WERI-Rb-1 (cell line): ENCODE measurements around the gene EFCAB6.
A peak's percentile ranks its signal among the peaks of the same experiment; 100 is the strongest.

Experiments used
- DNase-seq: peaks from one replicate; pipeline ENCODE4 v3.0.0-alpha.2; 2020
- H3K27ac ChIP-seq: fragments of 250-450 bp; sonication (Bioruptor Pico); 2 replicates; pipeline ENCODE4 v1.5.1; 2020; ENCODE audit warnings: mild to moderate bottlenecking, moderate library complexity
- H3K27me3 ChIP-seq: fragments of 250-450 bp; sonication (Bioruptor Pico); 2 replicates; pipeline ENCODE4 v1.5.1; 2021; ENCODE audit warnings: mild to moderate bottlenecking, low read depth, moderate library complexity; ENCODE audit not compliant: insufficient read depth, severe bottlenecking
- H3K36me3 ChIP-seq: fragments of 250-450 bp; sonication (Bioruptor Pico); 2 replicates; pipeline ENCODE4 v1.5.1; 2020; ENCODE audit warnings: mild to moderate bottlenecking, moderate library complexity
- H3K4me3 ChIP-seq: 2 replicates; pipeline ENCODE4 v1.5.1; 2011; ENCODE audit warnings: low read depth, mild to moderate bottlenecking, control low read depth, low read length
- H3K9me3 ChIP-seq: fragments of 250-450 bp; sonication (Bioruptor Pico); 2 replicates; pipeline ENCODE4 v1.5.1; 2021; ENCODE audit warnings: mild to moderate bottlenecking, moderate library complexity; ENCODE audit not compliant: severe bottlenecking
- TF ChIP-seq, protein P1 (sequence below): IDR thresholded peaks from 2 replicates; pipeline ENCODE4 v1.5.1; 2011; ENCODE audit warnings: low read depth, mild to moderate bottlenecking, control low read depth, inconsistent platforms, low read length

EFCAB6 gene

DNA sequence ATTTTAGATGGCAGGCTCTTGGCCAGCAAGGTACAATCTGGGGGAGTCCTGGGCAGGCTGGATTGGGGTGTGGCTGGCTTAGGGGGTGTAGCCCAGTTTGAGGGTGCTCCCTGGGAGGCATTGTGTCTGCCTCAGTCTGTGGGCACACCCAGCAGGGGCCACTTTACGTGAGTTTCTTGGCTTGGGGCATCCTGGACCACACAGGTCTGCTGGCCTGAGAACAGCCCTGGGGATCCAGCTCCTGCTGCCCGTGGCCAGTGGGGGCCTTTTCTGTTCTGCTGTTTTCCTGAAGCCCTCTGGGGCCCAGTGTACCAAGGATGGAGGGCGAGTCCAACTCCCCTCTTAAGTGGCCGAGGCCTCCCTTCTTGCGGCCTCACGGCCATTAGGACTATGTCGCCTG lies 328.4 kb downstream of the EFCAB6 start:
- Histone ChIP-seq H3K36me3 (no peaks in the 10 kb centered on the region), H3K9me3 (no peaks in the 10 kb centered on the region), H3K27ac (no peak overlapping the region), H3K27me3 (no peaks in the 10 kb centered on the region), H3K4me3 (no peak overlapping the region)
- TF ChIP-seq, protein P1, sequence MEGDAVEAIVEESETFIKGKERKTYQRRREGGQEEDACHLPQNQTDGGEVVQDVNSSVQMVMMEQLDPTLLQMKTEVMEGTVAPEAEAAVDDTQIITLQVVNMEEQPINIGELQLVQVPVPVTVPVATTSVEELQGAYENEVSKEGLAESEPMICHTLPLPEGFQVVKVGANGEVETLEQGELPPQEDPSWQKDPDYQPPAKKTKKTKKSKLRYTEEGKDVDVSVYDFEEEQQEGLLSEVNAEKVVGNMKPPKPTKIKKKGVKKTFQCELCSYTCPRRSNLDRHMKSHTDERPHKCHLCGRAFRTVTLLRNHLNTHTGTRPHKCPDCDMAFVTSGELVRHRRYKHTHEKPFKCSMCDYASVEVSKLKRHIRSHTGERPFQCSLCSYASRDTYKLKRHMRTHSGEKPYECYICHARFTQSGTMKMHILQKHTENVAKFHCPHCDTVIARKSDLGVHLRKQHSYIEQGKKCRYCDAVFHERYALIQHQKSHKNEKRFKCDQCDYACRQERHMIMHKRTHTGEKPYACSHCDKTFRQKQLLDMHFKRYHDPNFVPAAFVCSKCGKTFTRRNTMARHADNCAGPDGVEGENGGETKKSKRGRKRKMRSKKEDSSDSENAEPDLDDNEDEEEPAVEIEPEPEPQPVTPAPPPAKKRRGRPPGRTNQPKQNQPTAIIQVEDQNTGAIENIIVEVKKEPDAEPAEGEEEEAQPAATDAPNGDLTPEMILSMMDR, result no peak
- no peak for DNase-seq

DNA sequence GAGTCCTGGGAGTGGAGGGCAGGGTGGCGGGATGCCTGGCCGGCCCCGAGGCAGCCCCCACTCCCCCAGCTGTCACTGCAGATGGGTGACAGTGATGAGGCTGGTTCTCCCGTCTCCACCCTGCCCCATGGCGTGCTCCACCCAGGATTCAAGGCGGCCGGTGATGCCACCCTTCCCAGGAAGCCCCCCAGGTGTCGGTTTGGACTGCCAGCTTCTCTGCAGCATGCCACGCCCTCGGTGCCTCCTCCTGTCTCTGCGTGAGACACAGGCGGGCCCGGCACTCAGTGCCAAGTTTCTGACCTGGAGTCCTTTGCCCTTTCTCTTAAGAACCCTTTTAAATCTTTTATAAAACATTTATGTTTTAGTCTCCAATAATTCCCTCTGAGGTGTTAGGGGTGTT lies 328.8 kb downstream of the EFCAB6 start:
- DNase-seq, result no peak
- H3K36me3 ChIP-seq, result no peaks in the 10 kb centered on the region
- TF ChIP-seq, protein P1, result no peak
- no peaks in the 10 kb centered on the region for H3K27me3 ChIP-seq
- no peak overlapping the region for H3K27ac ChIP-seq
- no peaks in the 10 kb centered on the region for H3K9me3 ChIP-seq
- no peak overlapping the region for H3K4me3 ChIP-seq

DNA sequence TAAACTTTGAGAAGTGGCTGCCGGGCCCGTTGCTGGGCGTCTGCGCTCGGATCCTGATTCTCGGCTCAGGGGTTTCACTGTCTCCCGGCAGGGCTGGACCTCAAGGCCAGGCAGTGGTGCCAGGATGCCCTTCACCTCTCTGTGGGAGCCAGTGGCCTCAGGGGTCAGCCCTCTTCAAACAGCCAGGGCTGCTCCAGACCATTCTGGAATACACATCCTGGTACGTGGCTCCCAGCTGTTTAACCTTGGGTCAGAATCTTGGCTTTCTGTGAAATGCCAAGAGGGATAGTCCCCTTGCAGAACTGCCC lies 329.8 kb downstream of the EFCAB6 start:
- H3K27me3 ChIP-seq, result no peaks in the 10 kb centered on the region
- TF ChIP-seq, protein P1, result no peak
- no peaks in the 10 kb centered on the region for H3K36me3 ChIP-seq
- H3K9me3 ChIP-seq, result no peaks in the 10 kb centered on the region
- no peak overlapping the region for H3K4me3 ChIP-seq
- no peak overlapping the region for H3K27ac ChIP-seq
- DNase-seq, result no peak

DNA sequence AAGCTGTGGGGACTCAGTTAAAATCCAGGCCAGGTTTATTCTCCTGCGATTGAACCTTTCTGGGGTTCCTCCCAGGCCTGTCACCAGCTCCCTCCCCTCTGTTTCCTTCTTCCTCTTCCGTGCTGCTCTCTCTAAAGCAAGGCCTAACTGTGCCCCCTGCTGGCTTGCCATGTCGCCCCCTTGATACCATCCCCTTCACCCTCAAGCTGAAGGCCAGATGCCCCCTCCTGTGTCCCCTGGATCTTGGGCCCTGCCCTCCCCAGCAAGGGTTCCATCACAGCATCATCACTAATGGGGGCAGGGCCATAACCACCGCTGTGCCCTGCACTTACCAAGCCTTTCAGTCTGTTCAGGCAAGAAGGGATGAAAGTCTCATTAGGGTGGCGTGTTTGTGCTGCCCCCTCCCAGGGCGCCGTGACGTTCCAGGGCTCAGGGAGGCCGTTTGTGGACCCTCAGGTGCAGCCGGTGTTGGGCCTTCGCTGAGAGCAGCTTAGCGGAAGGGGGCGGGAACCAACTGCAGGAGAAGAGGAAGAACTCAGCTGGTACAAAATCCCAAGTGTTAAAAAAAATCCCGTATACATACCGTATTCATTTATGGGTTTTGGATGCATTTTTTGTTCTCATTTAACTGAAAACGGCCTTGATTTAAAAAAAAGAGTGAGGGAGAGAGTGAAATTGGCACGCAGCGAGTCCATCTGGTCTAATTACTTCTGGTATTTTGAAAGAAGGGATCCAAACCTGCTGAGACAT lies 330.4 kb downstream of the EFCAB6 start:
- Histone ChIP-seq H3K9me3 (no peaks in the 10 kb centered on the region), H3K27ac (no peak overlapping the region), H3K27me3 (no peaks in the 10 kb centered on the region), H3K36me3 (no peaks in the 10 kb centered on the region), H3K4me3 (no peak overlapping the region)
- TF ChIP-seq, protein P1, result peak; percentile 51
- peak; percentile 48 for DNase-seq

DNA sequence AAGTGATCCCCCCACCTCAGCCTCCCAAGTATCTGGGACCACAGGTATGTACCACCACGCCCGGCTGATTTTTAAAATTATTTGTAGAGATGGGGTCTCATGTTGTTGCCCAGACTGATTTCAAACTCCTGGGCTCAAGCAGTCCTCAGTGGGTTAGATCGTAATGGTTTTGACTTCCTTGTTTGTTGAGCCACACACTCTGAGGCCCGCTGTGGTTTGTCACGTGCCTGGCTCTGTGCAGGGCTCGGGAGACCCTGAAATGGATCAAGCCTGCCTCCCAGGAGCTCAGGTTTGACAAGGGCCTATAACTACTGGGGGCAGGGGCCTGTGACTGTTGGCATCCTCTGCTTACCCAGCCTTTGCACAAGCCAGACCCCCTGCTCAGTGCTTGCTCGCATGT lies 332.1 kb downstream of the EFCAB6 start:
- Histone ChIP-seq H3K27ac (no peak overlapping the region), H3K4me3 (no peak overlapping the region), H3K36me3 (no peaks in the 10 kb centered on the region), H3K27me3 (no peaks in the 10 kb centered on the region), H3K9me3 (no peaks in the 10 kb centered on the region)
- no peak for DNase-seq
- TF ChIP-seq, protein P1, result no peak
